Bronchial epithelial cell (primary cell): Measurements from ENCODE around the gene F3. TPM values are rescaled to one million over a fixed set of nuclear protein-coding genes. Genes with fewer than 3 reads are reported as not detected.

ENCODE experiments used
- DNase-seq: peaks from one replicate; pipeline ENCODE4 v3.0.0-alpha.2; 2010; ENCODE audit warnings: low read depth
- FAIRE-seq: peaks from 2 replicates; lab custom pipeline; 2011; peaks lifted over from hg19 to GRCh38; lab: Jason Lieb, UNC
- H3K27me3 ChIP-seq: 2 replicates; pipeline ENCODE4 v1.5.1; 2011; ENCODE audit warnings: low read length; ENCODE audit not compliant: control insufficient read depth, insufficient read depth
- H3K36me3 ChIP-seq: 2 replicates; pipeline ENCODE4 v1.5.1; 2011; ENCODE audit warnings: low read length; ENCODE audit not compliant: control insufficient read depth, insufficient read depth
- H3K4me3 ChIP-seq: 2 replicates; pipeline ENCODE4 v1.5.1; 2011; ENCODE audit warnings: mild to moderate bottlenecking, low read depth, low read length, control low read depth
- CTCF ChIP-seq: IDR thresholded peaks from 2 replicates; pipeline ENCODE4 v1.5.1; 2011; ENCODE audit warnings: mild to moderate bottlenecking, moderate library complexity, low read length, control low read depth, inconsistent platforms; ENCODE audit not compliant: insufficient read depth, severe bottlenecking
- total RNA-seq: library from RNA; depleted of rRNA; stranded (reverse); fragments of >200 nt; gene quantifications from 2 replicates; pipeline ENCODE4 v1.2.1, GENCODE V29; 2014

Gene F3
- total RNA-seq, 1 donor from 2014 or later = 618 TPM

GRCh38 chr1:94549706-94550105 is 8.1 kb upstream of the F3 start:
- Histone ChIP-seq H3K36me3 (no peaks in the 10 kb centered on the region), H3K4me3 (no peak overlapping the region), H3K27me3 (no peaks in the 10 kb centered on the region)
- DNase-seq (peak; percentile 96), FAIRE-seq (no peak)
- no peak for TF ChIP-seq CTCF

- no peaks in the 10 kb centered on the region for H3K27me3 ChIP-seq
- DNase-seq (peak; percentile 84), FAIRE-seq (no peak)
- peaks cover 2% of the 10 kb centered on the region for H3K36me3 ChIP-seq
- no peak overlapping the region for H3K4me3 ChIP-seq
- peak; percentile 26 for TF ChIP-seq CTCF
Measured at GRCh38 chr1:94544706-94545490, 3.3 kb upstream of the F3 start.

- DNase-seq = peak; percentile 70
- no peak for FAIRE-seq
- H3K36me3 ChIP-seq = peaks cover 2% of the 10 kb centered on the region
- no peak overlapping the region for H3K4me3 ChIP-seq
- TF ChIP-seq CTCF = no peak
- H3K27me3 ChIP-seq = no peaks in the 10 kb centered on the region
Measured at GRCh38 chr1:94543893-94544635, 2.5 kb upstream of the F3 start.

GRCh38 chr1:94543001-94543400 is 1.4 kb upstream of the F3 start:
- Histone ChIP-seq H3K36me3 (peaks cover 8% of the 10 kb centered on the region), H3K27me3 (no peaks in the 10 kb centered on the region), H3K4me3 (peak overlapping the region; percentile 72)
- DNase-seq = peak; percentile 62
- no peak for TF ChIP-seq CTCF
- FAIRE-seq = no peak

- FAIRE-seq (no peak), DNase-seq (peak; percentile 22)
- H3K27me3 ChIP-seq = no peaks in the 10 kb centered on the region
- TF ChIP-seq CTCF = no peak
- peak overlapping the region; percentile 72 for H3K4me3 ChIP-seq
- peaks cover 9% of the 10 kb centered on the region for H3K36me3 ChIP-seq
Measured at GRCh38 chr1:94542088-94542870, 720 bp upstream of the F3 start.
